SU-DHL-6 (cell line): ENCODE measurements around the gene LRRK2.

Experiments
- H2AFZ ChIP-seq: fragments of 200-600 bp; sonication (generic); 2 replicates; pipeline ENCODE4 v1.6.1; 2014; ENCODE audit warnings: low read depth, mild to moderate bottlenecking, moderate library complexity, mixed read lengths, antibody characterized with exemption, low read length; ENCODE audit not compliant: severe bottlenecking
- H3F3A ChIP-seq: fragments of 200-600 bp; shearing (Covaris generic); 2 replicates; pipeline ENCODE4 v1.6.0; 2016; ENCODE audit warnings: antibody characterized with exemption, mild to moderate bottlenecking; ENCODE audit not compliant: insufficient read depth
- H3K27ac ChIP-seq: fragments of 200-600 bp; sonication (generic); 2 replicates; pipeline ENCODE4 v1.5.1; 2016; ENCODE audit warnings: low read depth, mild to moderate bottlenecking, low read length, moderate library complexity, mixed read lengths
- H3K27me3 ChIP-seq: fragments of 200-600 bp; sonication (generic), shearing (Covaris generic); 2 replicates; pipeline ENCODE4 v1.6.0; 2014; ENCODE audit warnings: mild to moderate bottlenecking, low read length
- H3K36me3 ChIP-seq: fragments of 200-600 bp; sonication (generic); 2 replicates; pipeline ENCODE4 v1.6.1; 2014; ENCODE audit warnings: mild to moderate bottlenecking, low read length, mixed read lengths
- H3K4me2 ChIP-seq: fragments of 300-600, 200-600 bp; shearing (Covaris generic), sonication (generic); 2 replicates; pipeline ENCODE4 v1.6.0; 2014; ENCODE audit warnings: low read length, low read depth, mild to moderate bottlenecking; ENCODE audit not compliant: poor library complexity, severe bottlenecking
- H3K4me3 ChIP-seq: fragments of 200-600 bp; sonication (generic); 2 replicates; pipeline ENCODE4 v1.5.1; 2014; ENCODE audit warnings: antibody characterized with exemption, low read length, mild to moderate bottlenecking, mixed read lengths; ENCODE audit not compliant: insufficient read depth, poor library complexity, severe bottlenecking
- H3K79me2 ChIP-seq: fragments of 200-600 bp; sonication (generic); 2 replicates; pipeline ENCODE4 v1.6.1; 2014; ENCODE audit warnings: mild to moderate bottlenecking, low read length, moderate library complexity; ENCODE audit not compliant: insufficient read depth
- H3K9ac ChIP-seq: fragments of 200-600 bp; sonication (generic); 2 replicates; pipeline ENCODE4 v1.7.0; 2014; ENCODE audit warnings: mild to moderate bottlenecking, low read length
- H3K9me2 ChIP-seq: fragments of 200-600 bp; sonication (generic); replicated peaks from 2 replicates; pipeline ENCODE4 v1.6.1; 2014; ENCODE audit warnings: low read length; ENCODE audit not compliant: insufficient read depth
- H3K9me3 ChIP-seq: fragments of 200-600 bp; sonication (generic); 2 replicates; pipeline ENCODE4 v1.6.1; 2014; ENCODE audit warnings: low read length, mixed read lengths; ENCODE audit not compliant: insufficient read depth
- H4K20me1 ChIP-seq: fragments of 200-600 bp; sonication (generic); 2 replicates; pipeline ENCODE4 v1.6.1; 2014; ENCODE audit warnings: low read depth, mild to moderate bottlenecking, antibody characterized with exemption, low read length, moderate library complexity, mixed read lengths
- CTCF ChIP-seq: fragments of 200-600 bp; sonication (generic); IDR thresholded peaks from one replicate; pipeline ENCODE4 v1.5.1; 2017; ENCODE audit warnings: antibody characterized with exemption, mild to moderate bottlenecking, low read length, moderate library complexity; ENCODE audit not compliant: insufficient read depth, poor library complexity, severe bottlenecking
- EZH2phosphoT487 ChIP-seq: fragments of 200-600 bp; sonication (generic), shearing (Covaris generic); conservative IDR thresholded peaks from 2 replicates; pipeline ENCODE4 v1.6.1; 2018; ENCODE audit warnings: mild to moderate bottlenecking, antibody characterized with exemption, low read length, moderate library complexity, mixed read lengths

Gene LRRK2

GRCh38 chr12:40335991-40336390 is 111.2 kb downstream of the LRRK2 start:
- Histone ChIP-seq H4K20me1 (no peaks in the 10 kb centered on the region), H3K9ac (no peak overlapping the region), H3K4me3 (no peak overlapping the region), H2AFZ (no peak overlapping the region), H3K4me2 (no peak overlapping the region), H3K79me2 (no peaks in the 10 kb centered on the region), H3K36me3 (0 out of 2 replicates have a peak, but pooled peaks cover under 1% of the 10 kb centered on the region), H3K9me3 (no peaks in the 10 kb centered on the region), H3K27me3 (no peaks in the 10 kb centered on the region), H3K9me2 (no peaks in the 10 kb centered on the region), H3F3A (no peaks in the 10 kb centered on the region), H3K27ac (no peak overlapping the region)
- no peak for TF ChIP-seq CTCF
- TF ChIP-seq EZH2phosphoT487: no peak

GRCh38 chr12:40336573-40337199 is 111.9 kb downstream of the LRRK2 start:
- Histone ChIP-seq H3K4me3 (no peak overlapping the region), H2AFZ (no peak overlapping the region), H3K9me2 (no peaks in the 10 kb centered on the region), H3K27me3 (no peaks in the 10 kb centered on the region), H3K4me2 (no peak overlapping the region), H3K36me3 (no peaks in the 10 kb centered on the region), H3K79me2 (no peaks in the 10 kb centered on the region), H3K9me3 (no peaks in the 10 kb centered on the region), H3K27ac (no peak overlapping the region), H4K20me1 (no peaks in the 10 kb centered on the region), H3F3A (no peaks in the 10 kb centered on the region), H3K9ac (no peak overlapping the region)
- TF ChIP-seq EZH2phosphoT487 (no peak), CTCF (peak; percentile 39)

- Histone ChIP-seq H4K20me1 (no peaks in the 10 kb centered on the region), H3K27me3 (no peaks in the 10 kb centered on the region), H2AFZ (no peak overlapping the region), H3K9me3 (no peaks in the 10 kb centered on the region), H3K79me2 (no peaks in the 10 kb centered on the region), H3K9me2 (no peaks in the 10 kb centered on the region), H3K4me2 (no peak overlapping the region), H3K9ac (no peak overlapping the region), H3F3A (no peaks in the 10 kb centered on the region), H3K36me3 (no peaks in the 10 kb centered on the region), H3K27ac (no peak overlapping the region), H3K4me3 (no peak overlapping the region)
- TF ChIP-seq CTCF: no peak
- no peak for TF ChIP-seq EZH2phosphoT487
Measured at GRCh38 chr12:40338071-40338470, 113.3 kb downstream of the LRRK2 start.
